T-helper 1 cell (primary cell): ENCODE results near the gene C19orf12.

ENCODE experiments used
- DNase-seq, 5 donors: peaks; one replicate each; pipeline ENCODE4 v3.0.0-alpha.2; 2012 to 2020

C19orf12 gene

GRCh38 chr19:29662278-29662603 lies 52.8 kb downstream of the C19orf12 start:
- DNase-seq, result no peak

- no peak for DNase-seq
These were observed 54.2 kb downstream of the C19orf12 start for GRCh38 chr19:29660835-29661234.

DNA sequence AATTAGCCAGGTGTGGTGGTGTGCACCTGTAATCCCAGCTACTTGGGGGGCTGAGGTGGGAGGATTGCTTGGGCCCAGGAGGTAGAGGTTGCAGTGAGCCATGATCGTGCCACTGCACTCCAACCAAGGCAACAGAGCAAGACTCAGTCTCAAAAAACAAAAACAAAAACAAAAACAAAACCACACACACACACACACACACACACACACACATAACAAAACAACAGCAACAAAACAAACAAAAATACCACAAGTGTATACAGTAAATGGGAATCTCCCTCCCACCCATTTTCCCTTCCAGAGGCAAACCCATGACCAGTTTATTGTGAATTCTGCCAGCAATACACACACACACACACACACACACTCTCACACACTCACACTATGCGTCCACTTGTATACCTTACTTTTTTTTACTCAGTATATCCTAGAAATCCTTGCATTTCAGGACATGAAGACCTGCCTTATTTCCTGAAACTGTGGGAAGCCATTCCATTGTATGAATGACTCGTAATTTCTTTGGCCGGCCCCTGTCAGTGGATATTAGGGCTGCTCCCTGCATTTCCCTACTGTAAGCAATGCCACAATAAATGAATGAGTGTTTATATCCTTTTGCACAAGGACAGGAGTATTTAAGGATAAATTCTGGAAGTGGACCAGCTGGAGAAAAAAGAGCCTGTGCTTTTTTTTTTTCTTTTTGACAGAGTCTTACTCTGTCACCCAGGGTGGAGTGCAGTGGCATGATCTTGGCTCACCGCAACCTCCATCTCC lies 56.7 kb downstream of the C19orf12 start:
- DNase-seq, result no peak

DNA sequence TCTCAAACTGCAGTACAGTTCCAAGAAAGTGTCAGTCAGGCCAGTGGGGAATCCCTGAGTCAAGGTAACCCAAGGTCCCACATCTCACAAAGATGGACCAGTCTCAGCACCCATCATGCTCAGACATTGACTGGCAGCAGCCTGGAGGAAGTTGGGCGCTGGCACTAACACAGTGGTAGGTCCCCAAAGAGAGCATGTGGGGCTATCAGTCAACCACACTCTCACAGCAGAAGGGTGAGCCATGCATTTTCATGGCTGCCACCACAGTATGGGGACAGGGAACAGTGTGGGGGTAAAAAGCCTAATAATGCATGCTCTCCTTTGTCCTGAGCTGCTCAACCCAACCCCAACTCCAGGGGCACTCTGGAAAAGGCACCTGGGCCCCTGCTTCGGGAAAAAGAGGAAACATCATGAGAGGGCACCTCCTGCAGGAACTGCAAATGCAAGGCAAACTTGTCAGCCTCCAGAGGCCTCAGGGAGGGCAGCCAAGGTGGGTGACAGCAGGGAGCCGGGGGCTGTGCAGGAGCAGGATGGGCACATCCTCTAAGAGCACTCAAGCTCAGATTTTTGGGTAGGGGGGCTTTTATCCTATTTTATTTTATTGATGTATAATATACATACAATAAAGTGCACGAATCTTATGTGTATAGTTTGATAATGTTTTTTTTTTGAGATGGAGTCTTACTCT lies 59.3 kb downstream of the C19orf12 start:
- DNase-seq, result no peak

GRCh38 chr19:29653398-29653797 lies 61.7 kb downstream of the C19orf12 start:
- DNase-seq, result no peak

- DNase-seq, result no peak
These were observed 63.3 kb downstream of the C19orf12 start for GRCh38 chr19:29651622-29652394.

- no peak for DNase-seq
These were observed 64.2 kb downstream of the C19orf12 start for GRCh38 chr19:29650772-29651387.
